NCI-H69 (cell line): Measurements from ENCODE around the gene HCRTR1.
"Not testable (repeated sequence)": the region's sequence is repeated elsewhere in the genome, so short reads cannot be mapped to it uniquely, and the experiment has no call there.

Experiments used
- DNase-seq: peaks from one replicate; lab custom pipeline; 2025; lab: John Stamatoyannopoulos, UW

Gene HCRTR1

GRCh38 chr1:31581821-31582810 lies 35.4 kb upstream of the HCRTR1 start:
- DNase-seq: no peak

- no peak for DNase-seq
These were observed 34.2 kb upstream of the HCRTR1 start for GRCh38 chr1:31583082-31583994.

- DNase-seq: peak; percentile 78
These were observed 33.3 kb upstream of the HCRTR1 start for GRCh38 chr1:31583995-31584868.

- DNase-seq: no peak
These were observed 32.4 kb upstream of the HCRTR1 start for GRCh38 chr1:31584869-31585735.

GRCh38 chr1:31585736-31586365 lies 31.6 kb upstream of the HCRTR1 start:
- no peak for DNase-seq

- no peak for DNase-seq
These were observed 30.8 kb upstream of the HCRTR1 start for GRCh38 chr1:31586376-31587327.

GRCh38 chr1:31587328-31587699 lies 30.2 kb upstream of the HCRTR1 start:
- DNase-seq: not testable (repeated sequence)

- peak; percentile 54 for DNase-seq
These were observed 29.6 kb upstream of the HCRTR1 start for GRCh38 chr1:31587720-31588423.

- no peak for DNase-seq
These were observed 28.6 kb upstream of the HCRTR1 start for GRCh38 chr1:31588751-31589515.

GRCh38 chr1:31591425-31592093 lies 25.9 kb upstream of the HCRTR1 start:
- peak; percentile 56 for DNase-seq

GRCh38 chr1:31592132-31592531 lies 25.4 kb upstream of the HCRTR1 start:
- no peak for DNase-seq

GRCh38 chr1:31593136-31593665 lies 24.3 kb upstream of the HCRTR1 start:
- no peak for DNase-seq

GRCh38 chr1:31593770-31594632 lies 23.5 kb upstream of the HCRTR1 start:
- peak; percentile 77 for DNase-seq

GRCh38 chr1:31595836-31596736 lies 21.4 kb upstream of the HCRTR1 start:
- peak; percentile 55 for DNase-seq

- no peak for DNase-seq
These were observed 20.8 kb upstream of the HCRTR1 start for GRCh38 chr1:31596737-31597097.
